Small intestine (tissue), 7 donors: ENCODE measurements around the gene DUSP11. TPM values are rescaled to one million over a fixed set of nuclear protein-coding genes. Genes with fewer than 3 reads are reported as not detected.
"Not testable (repeated sequence)": the region's sequence is repeated elsewhere in the genome, so short reads cannot be mapped to it uniquely, and the experiment has no call there.

Experiments used
- DNase-seq, 2 donors: peaks; one replicate each; pipeline versions ENCODE4 v3.0.0 to v3.0.0-alpha.2; 2013
- FAIRE-seq: peaks from 2 replicates; lab custom pipeline; 2012; peaks lifted over from hg19 to GRCh38; lab: Jason Lieb, UNC
- H3K27ac ChIP-seq, 3 donors: one replicate each; pipeline ENCODE4 v1.5.1; 2013; ENCODE audit warnings: low read length in 2 of 3, mild to moderate bottlenecking in 2 of 3, control low read depth in 1 of 3, inconsistent platforms in 1 of 3, low read depth in 1 of 3, moderate library complexity in 1 of 3
- H3K27me3 ChIP-seq, 3 donors: one replicate each; pipeline ENCODE4 v1.6.1; 2013; ENCODE audit warnings: low read length in 3 of 3, inconsistent platforms in 1 of 3; ENCODE audit not compliant: control insufficient read depth in 3 of 3, insufficient read depth in 3 of 3
- H3K36me3 ChIP-seq, 3 donors: one replicate each; pipeline ENCODE4 v1.6.1; 2013; ENCODE audit warnings: low read length in 3 of 3, inconsistent platforms in 1 of 3, low read depth in 1 of 3, mild to moderate bottlenecking in 1 of 3, moderate library complexity in 1 of 3; ENCODE audit not compliant: control insufficient read depth in 3 of 3, insufficient read depth in 2 of 3
- H3K4me1 ChIP-seq, 3 donors: one replicate each; pipeline ENCODE4 v1.6.1; 2013; ENCODE audit warnings: low read length in 2 of 3, inconsistent platforms in 1 of 3, low read depth in 1 of 3, mild to moderate bottlenecking in 1 of 3, moderate library complexity in 1 of 3; ENCODE audit not compliant: control insufficient read depth in 3 of 3, insufficient read depth in 2 of 3
- H3K4me3 ChIP-seq, 3 donors: one replicate each; pipeline ENCODE4 v1.5.1; 2013; ENCODE audit warnings: low read length in 3 of 3, control low read depth in 1 of 3, inconsistent platforms in 1 of 3, low read depth in 1 of 3, mild to moderate bottlenecking in 1 of 3, moderate library complexity in 1 of 3
- H3K9me3 ChIP-seq, 2 donors: one replicate each; pipeline ENCODE4 v1.6.1; 2013; ENCODE audit warnings: low read depth in 1 of 2, low read length in 1 of 2; ENCODE audit not compliant: control insufficient read depth in 2 of 2, insufficient read depth in 1 of 2
- WGBS, 3 donors: extraction: QIAGEN DNeasy Blood & Tissue Kit; methylation state at CpG; one replicate each; pipeline ENCODE4 v1.1.7; 2013; 5-methylcytosine and 5-hydroxymethylcytosine counted together
- polyA plus RNA-seq, 4 donors: library from polyadenylated mRNA; stranded (reverse) in 3 of 4; unstranded in 1 of 4; fragments of 200-250 nt in 3 of 4; fragments of 120-200 nt in 1 of 4; gene quantifications; one replicate each; pipeline versions ENCODE4 v1.2.1 to v1.2.3, GENCODE V29; 2013
- donor health status: healthy with polysubstance abuse.
- donor health status: control.
- donor health status: control.
- donor health status: Bipolar disorder and iron deficiency.
- donor health status: healthy.

Gene DUSP11
- polyA plus RNA-seq, 4 donors = 14.9 to 31.3 (median 21.1) TPM

DNA sequence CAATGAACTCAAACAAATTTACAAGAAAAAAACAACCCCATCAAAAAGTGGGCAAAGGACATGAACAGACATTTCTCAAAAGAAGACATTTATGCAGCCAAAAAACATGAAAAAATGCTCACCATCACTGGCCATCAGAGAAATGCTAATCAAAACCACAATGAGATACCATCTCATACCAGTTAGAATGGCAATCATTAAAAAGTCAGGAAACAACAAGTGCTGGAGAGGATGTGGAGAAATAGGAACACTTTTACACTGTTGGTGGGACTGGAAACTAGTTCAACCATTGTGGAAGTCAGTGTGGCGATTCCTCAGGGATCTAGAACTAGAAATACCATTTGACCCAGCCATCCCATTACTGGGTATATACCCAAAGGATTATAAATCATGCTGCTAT is 53.2 kb downstream of the DUSP11 start:
- not testable (repeated sequence) for H3K4me3 ChIP-seq, H3K4me1 ChIP-seq, H3K27ac ChIP-seq, FAIRE-seq, DNase-seq, H3K9me3 ChIP-seq, H3K27me3 ChIP-seq
- peaks cover 0 to 20% (median 9%) of the 10 kb centered on the region in 3 donors for H3K36me3 ChIP-seq
- WGBS, 3 donors = no CpG with 5 or more reads among the region's 1 CpG

DNA sequence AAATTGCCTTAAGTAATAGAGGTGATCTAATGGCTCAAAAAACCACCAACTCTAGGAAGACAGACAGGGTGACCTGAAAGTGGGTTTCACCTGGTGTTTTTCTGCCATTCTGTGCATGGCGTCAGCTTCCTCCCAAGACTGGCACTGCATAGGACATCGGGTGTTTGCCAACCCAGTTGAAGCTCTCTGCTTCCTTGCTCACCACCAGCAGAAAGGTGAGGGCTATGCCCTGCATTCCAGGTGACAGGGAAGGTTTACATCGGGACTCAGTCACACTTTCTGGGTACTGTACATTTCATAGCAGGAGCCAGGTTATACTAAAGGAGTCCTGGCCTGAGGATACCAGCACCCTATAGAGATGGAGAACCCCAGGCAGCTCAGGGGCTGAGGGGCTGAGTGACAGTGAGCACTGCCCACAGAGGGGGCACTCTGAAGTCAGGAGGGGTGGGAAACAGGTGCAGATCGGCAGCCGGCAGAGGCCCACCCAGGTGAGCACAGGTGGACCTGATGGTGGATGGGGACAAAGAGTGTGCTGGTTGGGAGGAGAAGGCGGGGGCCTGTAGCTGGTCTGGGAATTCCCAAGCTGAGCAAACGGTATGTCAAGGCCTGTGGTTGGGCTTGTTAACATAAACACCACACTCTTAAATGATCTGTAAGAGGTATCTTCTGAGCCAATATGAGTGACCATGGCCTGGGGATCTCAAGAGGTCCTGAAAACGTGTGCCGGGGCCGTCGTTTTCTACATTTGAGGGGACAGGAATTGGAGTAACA is 60.9 kb downstream of the DUSP11 start:
- Histone ChIP-seq H3K4me3 (no peak overlapping the region), H3K27me3 (no peaks in the 10 kb centered on the region), H3K4me1 (peaks cover 0 to 12% (median 0%) of the 10 kb centered on the region in 3 donors), H3K36me3 (no peaks in the 10 kb centered on the region), H3K27ac (no peak overlapping the region), H3K9me3 (peaks cover 0 to 2% of the 10 kb centered on the region in 2 donors)
- WGBS, 3 donors = 77 to 81% (median 80%) methylated on average over 10 to 11 of the region's 11 CpGs
- no peak for FAIRE-seq
- no peak for DNase-seq

DNA sequence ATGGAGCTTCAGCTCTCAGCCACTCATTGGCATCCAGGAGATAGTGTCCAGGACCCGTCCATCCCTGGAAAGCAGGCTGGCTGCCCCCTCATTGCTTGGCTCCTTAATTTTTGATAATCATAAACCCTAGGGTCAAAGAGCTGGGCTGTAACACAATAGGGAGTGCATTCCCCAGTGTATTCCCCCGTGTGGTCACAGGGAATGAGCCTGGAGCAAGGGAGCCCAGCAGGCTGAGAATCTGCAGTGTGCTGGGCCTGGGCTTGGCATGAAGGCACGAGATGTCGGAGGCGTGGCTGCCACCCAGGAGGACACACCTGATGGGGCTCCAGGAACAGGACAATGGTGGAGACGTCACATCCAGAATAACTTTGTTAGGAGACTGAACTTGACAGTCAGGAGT is 61.5 kb downstream of the DUSP11 start:
- no peaks in the 10 kb centered on the region for H3K27me3 ChIP-seq
- FAIRE-seq (no peak), DNase-seq (no peak)
- H3K4me3 ChIP-seq = no peak overlapping the region
- peaks cover 0 to 12% (median 0%) of the 10 kb centered on the region in 3 donors for H3K4me1 ChIP-seq
- H3K9me3 ChIP-seq = peaks cover 0 to 2% of the 10 kb centered on the region in 2 donors
- H3K36me3 ChIP-seq = no peaks in the 10 kb centered on the region
- no peak overlapping the region for H3K27ac ChIP-seq
- 78 to 80% (median 78%) methylated on average over 6 of the region's 6 CpGs for WGBS, 3 donors

- H3K27ac ChIP-seq, H3K9me3 ChIP-seq, DNase-seq, FAIRE-seq, H3K36me3 ChIP-seq, H3K27me3 ChIP-seq, H3K4me3 ChIP-seq: not testable (repeated sequence)
- 83 to 93% (median 86%) methylated on average over 4 of the region's 4 CpGs for WGBS, 3 donors
- H3K4me1 ChIP-seq = peaks cover 0 to 12% (median 0%) of the 10 kb centered on the region in 3 donors
Observed at GRCh38 chr2:73717695-73718094, 62.2 kb downstream of the DUSP11 start.

GRCh38 chr2:73717251-73717606 is 62.7 kb downstream of the DUSP11 start:
- DNase-seq (no peak), FAIRE-seq (no peak)
- no peak overlapping the region for H3K27ac ChIP-seq
- no peak overlapping the region for H3K4me3 ChIP-seq
- no peaks in the 10 kb centered on the region for H3K36me3 ChIP-seq
- H3K4me1 ChIP-seq = peaks cover 0 to 12% (median 0%) of the 10 kb centered on the region in 3 donors
- H3K9me3 ChIP-seq = peaks cover 0 to 2% of the 10 kb centered on the region in 2 donors
- H3K27me3 ChIP-seq = no peaks in the 10 kb centered on the region

GRCh38 chr2:73716543-73717250 is 63.2 kb downstream of the DUSP11 start:
- peaks cover 0 to 12% (median 0%) of the 10 kb centered on the region in 3 donors for H3K4me1 ChIP-seq
- H3K27ac ChIP-seq = peak overlapping the region; percentile 54 to 66 (median 63)
- H3K27me3 ChIP-seq = no peaks in the 10 kb centered on the region
- no peak overlapping the region for H3K4me3 ChIP-seq
- H3K9me3 ChIP-seq = no peaks in the 10 kb centered on the region
- WGBS, 3 donors = 7 to 33% (median 23%) methylated on average over 8 of the region's 8 CpGs
- no peaks in the 10 kb centered on the region for H3K36me3 ChIP-seq
- no peak for FAIRE-seq
- DNase-seq = peak; percentile 63 to 94

- Histone ChIP-seq H3K36me3 (no peaks in the 10 kb centered on the region), H3K4me3 (no peak overlapping the region), H3K4me1 (peaks cover 0 to 3% (median 0%) of the 10 kb centered on the region in 3 donors), H3K27ac (no peak overlapping the region), H3K9me3 (no peaks in the 10 kb centered on the region), H3K27me3 (no peaks in the 10 kb centered on the region)
- 87 to 93% (median 89%) methylated on average over 2 of the region's 2 CpGs for WGBS, 3 donors
- DNase-seq (no peak), FAIRE-seq (no peak)
Observed at GRCh38 chr2:73714091-73714490, 65.8 kb downstream of the DUSP11 start.
